Testis (tissue), 2 donors: ENCODE measurements around the gene TTC27.

Experiments
- POLR2A ChIP-seq: fragments of 450-650 bp; IDR thresholded peaks from one replicate; pipeline ENCODE4 v1.6.1; 2017; ENCODE audit warnings: antibody characterized with exemption, mild to moderate bottlenecking, moderate library complexity
- TF ChIP-seq, protein P1 (sequence below), 3 experiments: fragments of 450-650 bp in 2 of 3; fragments of 200-600 bp in 1 of 3; sonication (generic) in 1 of 3; IDR thresholded peaks; one replicate each; pipeline ENCODE4 v1.5.1; 2016 to 2019; ENCODE audit warnings: antibody characterized with exemption in 3 of 3, mild to moderate bottlenecking in 2 of 3, moderate library complexity in 1 of 3

DNA sequence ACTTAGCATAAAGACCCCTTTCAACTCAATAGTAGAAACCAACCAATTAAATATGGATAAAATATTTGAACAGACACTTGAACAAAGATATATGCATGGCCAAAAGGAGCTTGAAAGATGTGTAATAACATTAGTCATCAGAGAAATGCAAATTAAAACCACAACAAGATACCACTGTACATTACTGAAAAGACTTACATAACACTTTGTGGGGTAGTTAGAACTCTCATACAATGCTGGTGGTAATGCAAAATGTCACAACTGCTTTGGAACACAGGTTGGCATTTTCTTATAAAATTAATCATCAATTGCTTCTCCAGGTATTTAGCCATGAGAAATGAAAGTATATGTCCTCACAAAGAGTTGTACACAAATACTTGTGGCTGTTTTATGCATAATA, 60.7 kb downstream of the TTC27 start:
- TF ChIP-seq, protein P1, sequence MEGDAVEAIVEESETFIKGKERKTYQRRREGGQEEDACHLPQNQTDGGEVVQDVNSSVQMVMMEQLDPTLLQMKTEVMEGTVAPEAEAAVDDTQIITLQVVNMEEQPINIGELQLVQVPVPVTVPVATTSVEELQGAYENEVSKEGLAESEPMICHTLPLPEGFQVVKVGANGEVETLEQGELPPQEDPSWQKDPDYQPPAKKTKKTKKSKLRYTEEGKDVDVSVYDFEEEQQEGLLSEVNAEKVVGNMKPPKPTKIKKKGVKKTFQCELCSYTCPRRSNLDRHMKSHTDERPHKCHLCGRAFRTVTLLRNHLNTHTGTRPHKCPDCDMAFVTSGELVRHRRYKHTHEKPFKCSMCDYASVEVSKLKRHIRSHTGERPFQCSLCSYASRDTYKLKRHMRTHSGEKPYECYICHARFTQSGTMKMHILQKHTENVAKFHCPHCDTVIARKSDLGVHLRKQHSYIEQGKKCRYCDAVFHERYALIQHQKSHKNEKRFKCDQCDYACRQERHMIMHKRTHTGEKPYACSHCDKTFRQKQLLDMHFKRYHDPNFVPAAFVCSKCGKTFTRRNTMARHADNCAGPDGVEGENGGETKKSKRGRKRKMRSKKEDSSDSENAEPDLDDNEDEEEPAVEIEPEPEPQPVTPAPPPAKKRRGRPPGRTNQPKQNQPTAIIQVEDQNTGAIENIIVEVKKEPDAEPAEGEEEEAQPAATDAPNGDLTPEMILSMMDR (IDR thresholded peaks at IDR 0.05), result no peak
- no peak for TF ChIP-seq POLR2A
